ENCODE data around the gene HMCN2.

- TF ChIP-seq CTCF (IDR thresholded peaks at IDR 0.05) (no peak), POLR2A (IDR thresholded peaks at IDR 0.05) (no peak)
Observed at GRCh38 chr9:130285271-130285670, 19.7 kb downstream of the HMCN2 start.

All from upper lobe of left lung (tissue), 4 donors.